VCaP (cell line): ENCODE measurements around the gene AGFG2.
"Not testable (repeated sequence)": the region's sequence is repeated elsewhere in the genome, so short reads cannot be mapped to it uniquely, and the experiment has no call there.

Source experiments
- H3K27ac ChIP-seq: fragments of 450-650 bp; 2 replicates; pipeline ENCODE4 v1.5.1; 2017
- TF ChIP-seq, protein P1 (sequence below): fragments of 450-650 bp; conservative IDR thresholded peaks from 2 replicates; pipeline ENCODE4 v1.5.1; 2017; ENCODE audit warnings: mild to moderate bottlenecking, moderate library complexity

AGFG2 gene

DNA sequence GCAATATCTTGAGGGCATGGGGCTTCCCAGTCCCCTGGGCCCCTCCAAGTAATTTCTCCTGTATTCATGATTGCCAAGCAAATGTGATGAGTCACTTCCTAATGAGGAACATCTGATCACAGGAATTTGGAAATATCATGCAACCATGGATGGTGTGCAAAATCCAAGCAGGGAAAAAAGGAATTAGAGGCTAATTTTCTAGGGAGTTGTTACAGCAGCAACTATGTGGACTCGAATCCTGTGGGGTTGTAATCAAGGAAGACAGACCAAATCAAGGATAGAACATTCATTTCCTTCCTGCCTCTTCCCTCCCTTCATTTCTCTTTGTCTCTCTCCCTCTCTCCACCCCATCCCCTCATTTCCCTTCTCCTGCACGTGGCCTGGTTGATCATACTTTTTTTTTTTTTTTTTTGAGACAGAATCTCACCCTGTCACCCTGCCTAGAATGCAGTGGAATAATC, 23.9 kb upstream of the AGFG2 start:
- H3K27ac ChIP-seq, result no peak overlapping the region
- TF ChIP-seq, protein P1, sequence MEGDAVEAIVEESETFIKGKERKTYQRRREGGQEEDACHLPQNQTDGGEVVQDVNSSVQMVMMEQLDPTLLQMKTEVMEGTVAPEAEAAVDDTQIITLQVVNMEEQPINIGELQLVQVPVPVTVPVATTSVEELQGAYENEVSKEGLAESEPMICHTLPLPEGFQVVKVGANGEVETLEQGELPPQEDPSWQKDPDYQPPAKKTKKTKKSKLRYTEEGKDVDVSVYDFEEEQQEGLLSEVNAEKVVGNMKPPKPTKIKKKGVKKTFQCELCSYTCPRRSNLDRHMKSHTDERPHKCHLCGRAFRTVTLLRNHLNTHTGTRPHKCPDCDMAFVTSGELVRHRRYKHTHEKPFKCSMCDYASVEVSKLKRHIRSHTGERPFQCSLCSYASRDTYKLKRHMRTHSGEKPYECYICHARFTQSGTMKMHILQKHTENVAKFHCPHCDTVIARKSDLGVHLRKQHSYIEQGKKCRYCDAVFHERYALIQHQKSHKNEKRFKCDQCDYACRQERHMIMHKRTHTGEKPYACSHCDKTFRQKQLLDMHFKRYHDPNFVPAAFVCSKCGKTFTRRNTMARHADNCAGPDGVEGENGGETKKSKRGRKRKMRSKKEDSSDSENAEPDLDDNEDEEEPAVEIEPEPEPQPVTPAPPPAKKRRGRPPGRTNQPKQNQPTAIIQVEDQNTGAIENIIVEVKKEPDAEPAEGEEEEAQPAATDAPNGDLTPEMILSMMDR, result no peak

DNA sequence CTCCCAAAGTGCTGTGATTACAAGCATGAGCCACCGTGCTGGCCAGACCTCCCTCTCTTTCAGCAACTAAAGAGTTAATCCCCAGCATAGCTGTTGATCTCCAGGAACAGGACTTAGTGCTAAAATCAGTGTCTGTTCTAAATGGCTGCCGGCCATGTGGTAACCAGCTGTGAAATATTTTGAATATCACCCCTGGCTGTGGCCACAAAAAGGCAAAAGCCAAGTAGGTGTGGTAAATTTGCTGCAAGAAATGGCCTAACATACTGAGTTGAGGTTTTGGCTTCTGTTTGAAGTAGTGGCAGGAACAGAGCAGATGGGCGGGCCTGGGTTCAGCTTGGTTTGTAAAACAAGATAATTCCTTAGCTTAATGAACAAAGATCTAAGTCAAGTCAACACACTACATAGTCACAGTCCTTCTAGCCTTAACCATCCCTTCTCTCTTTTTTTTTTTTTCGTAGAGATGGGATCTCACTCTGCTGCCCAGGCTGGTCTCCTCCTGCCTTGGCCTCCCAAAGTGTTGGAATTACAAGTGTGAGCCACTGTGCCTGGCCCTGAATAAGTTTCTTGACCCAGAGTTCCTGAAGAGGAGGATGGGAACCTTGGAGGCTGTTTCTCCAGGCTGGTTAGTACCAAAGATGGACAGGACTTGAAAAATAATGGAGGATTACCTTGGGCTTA, 22.7 kb upstream of the AGFG2 start:
- H3K27ac ChIP-seq, result no peak overlapping the region
- TF ChIP-seq, protein P1, result no peak

- TF ChIP-seq, protein P1, result no peak
- H3K27ac ChIP-seq, result no peak overlapping the region
These were observed 21.7 kb upstream of the AGFG2 start for GRCh38 chr7:100517305-100517704.

- TF ChIP-seq, protein P1, result no peak
- H3K27ac ChIP-seq, result no peak overlapping the region
These were observed 19.4 kb upstream of the AGFG2 start for GRCh38 chr7:100519580-100519979.

DNA sequence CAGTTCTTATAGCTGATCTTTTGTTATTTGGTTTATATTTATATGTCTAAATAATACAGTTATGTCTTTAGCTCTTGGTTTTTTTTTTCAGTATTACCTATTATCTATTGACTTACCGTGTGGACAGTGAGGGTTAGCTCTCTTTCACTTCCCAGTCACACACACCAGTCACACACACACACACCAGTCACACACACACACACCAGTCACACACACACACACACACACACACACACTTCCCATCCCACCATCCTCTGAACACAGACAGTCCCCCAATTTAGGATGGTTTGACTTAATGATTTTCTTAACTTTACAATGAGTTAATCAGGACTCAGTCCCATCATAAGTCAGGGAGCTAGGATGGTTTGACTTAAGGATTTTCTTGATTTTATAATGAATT, 18.9 kb upstream of the AGFG2 start:
- no peak overlapping the region for H3K27ac ChIP-seq
- TF ChIP-seq, protein P1, result no peak

DNA sequence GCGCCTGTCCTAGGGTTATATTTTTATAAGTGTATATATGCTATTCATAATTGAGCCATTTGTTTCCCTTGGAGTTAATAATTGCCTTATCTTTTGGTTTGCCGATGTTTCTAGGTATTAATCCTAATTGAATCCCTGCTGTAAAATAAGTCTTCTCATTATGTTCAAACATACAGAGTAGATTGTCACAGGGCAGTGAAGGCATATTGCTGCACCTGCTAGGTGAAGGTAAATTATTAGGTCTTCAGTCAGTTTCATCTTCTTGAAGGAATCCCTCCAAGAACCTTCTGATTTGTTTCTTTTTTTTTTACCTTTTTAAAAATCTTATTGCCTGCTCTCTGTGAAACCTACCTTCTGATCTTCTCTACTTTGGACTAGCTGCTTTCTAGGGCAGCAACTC, 17.9 kb upstream of the AGFG2 start:
- TF ChIP-seq, protein P1, result no peak

GRCh38 chr7:100521909-100522593, 17.0 kb upstream of the AGFG2 start:
- H3K27ac ChIP-seq, result not testable (repeated sequence)

More for the DNA sequence above, 17.9 kb upstream of the AGFG2 start:
- no peak overlapping the region for H3K27ac ChIP-seq

GRCh38 chr7:100523192-100523591, 15.8 kb upstream of the AGFG2 start:
- H3K27ac ChIP-seq, result not testable (repeated sequence)

DNA sequence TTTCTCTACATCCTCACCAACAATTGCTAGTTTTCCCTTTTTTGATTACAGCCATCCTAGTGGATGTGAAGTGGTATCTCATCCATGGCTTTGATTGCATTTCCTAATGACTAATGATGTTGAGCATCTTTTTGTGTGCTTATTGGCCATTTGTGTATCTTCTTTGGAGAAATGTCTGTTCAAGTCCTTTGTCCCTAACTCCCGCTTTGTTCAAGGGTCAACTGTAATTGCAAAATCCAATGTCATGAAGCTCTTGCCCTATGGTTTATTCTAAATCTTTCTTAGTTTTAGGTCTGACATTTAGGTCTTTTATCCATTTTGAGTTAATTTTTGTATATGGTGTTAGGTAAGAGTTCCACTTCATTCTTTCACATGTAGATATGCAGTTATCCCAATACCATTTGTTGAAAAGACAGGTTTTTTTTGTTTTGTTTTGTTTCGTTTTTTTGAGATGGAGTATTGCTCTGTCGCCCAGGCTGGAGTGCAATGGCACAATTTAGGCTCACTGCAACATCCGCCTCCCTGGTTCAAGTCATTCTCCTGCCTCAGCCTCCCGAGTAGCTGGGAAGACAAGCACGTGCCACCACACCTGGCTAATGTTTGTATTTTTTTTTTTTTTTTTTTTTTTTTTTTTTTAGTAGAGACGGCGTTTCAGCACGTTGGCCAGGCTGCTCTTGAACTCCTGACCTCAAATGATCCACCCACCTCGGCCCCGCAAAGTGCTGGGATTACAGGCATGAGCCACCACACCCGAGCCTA, 10.7 kb upstream of the AGFG2 start:
- H3K27ac ChIP-seq, result not testable (repeated sequence)
